K562 (cell line): ENCODE measurements around the gene MRRF. TPM values are rescaled to one million over a fixed set of nuclear protein-coding genes. Genes with fewer than 3 reads are reported as not detected.

Source experiments
- DNMT1 ChIP-seq: fragments of 450-650 bp; IDR thresholded peaks from 2 replicates; pipeline ENCODE4 v1.6.1; 2016; ENCODE audit warnings: antibody characterized with exemption, mild to moderate bottlenecking
- GABPB2 ChIP-seq: fragments of 250-450 bp; sonication (Bioruptor Pico); conservative IDR thresholded peaks from 2 replicates; pipeline ENCODE4 v1.5.1; 2021; ENCODE audit warnings: mild to moderate bottlenecking
- MEF2D ChIP-seq: conservative IDR thresholded peaks from 2 replicates; pipeline ENCODE4 v1.6.1; 2016; ENCODE audit warnings: low read depth, missing genetic modification characterization, missing compliant biosample characterization
- RCOR1 ChIP-seq, 2 experiments: IDR thresholded peaks; 2 replicates each; pipeline ENCODE4 v1.6.1; 2012; ENCODE audit warnings: low read depth in 2 of 2, low read length in 2 of 2, borderline replicate concordance in 1 of 2, improper control_type of control experiment in 1 of 2
- SAFB ChIP-seq: fragments of 200-400 bp; formaldehyde crosslinking; IDR thresholded peaks from 2 replicates; pipeline ENCODE4 v1.6.1; 2017; ENCODE audit warnings: low read depth, low read length, borderline replicate concordance
- STAT5B ChIP-seq: fragments of 250-450 bp; sonication (Bioruptor Pico); IDR thresholded peaks from 2 replicates; pipeline ENCODE4 v1.8.0; 2021; ENCODE audit warnings: mild to moderate bottlenecking, inconsistent platforms
- TAL1 ChIP-seq: fragments of 450-650 bp; IDR thresholded peaks from 2 replicates; pipeline ENCODE4 v1.6.1; 2016; ENCODE audit warnings: mild to moderate bottlenecking
- TRIM25 ChIP-seq: fragments of 450-650 bp; IDR thresholded peaks from 2 replicates; pipeline ENCODE4 v1.7.0; 2016; ENCODE audit warnings: borderline replicate concordance
- ZNF146 ChIP-seq: IDR thresholded peaks from one replicate; pipeline ENCODE4 v1.6.1; 2018; ENCODE audit warnings: missing compliant biosample characterization; ENCODE audit not compliant: unreplicated experiment
- polyA plus RNA-seq, 8 experiments: library from polyadenylated mRNA; depleted of rRNA in 4 of 8; stranded (reverse) in 5 of 8; unstranded in 3 of 8; fragments of >200 nt; fragmentation: Nextera tagmentation in 2 of 8; fragmentation: Illumina TruSeq in 1 of 8; extraction: Ambion mirVana in 2 of 8; extraction: Trizol in 1 of 8; gene quantifications; 2 replicates each; pipeline versions ENCODE4 v1.2.1 to v1.2.3, GENCODE V29; 2011 to 2014; ENCODE audit warnings: inconsistent platforms in 1 of 8, missing spikeins in 1 of 8
- total RNA-seq, 7 experiments: library from RNA; depleted of rRNA in 6 of 7; stranded (reverse); fragments of >200 nt in 6 of 7; fragmentation: Illumina TruSeq in 2 of 7; extraction: Trizol in 2 of 7; gene quantifications; 2 replicates each; pipeline versions ENCODE4 v1.2.1 to v1.2.3, GENCODE V29; 2011 to 2021; ENCODE audit warnings: low replicate concordance in 1 of 7
- TF ChIP-seq, protein P1 (sequence below), 3 experiments: fragments of 200-800 bp in 1 of 3; sonication (Bioruptor generic) in 1 of 3; sonication (generic) in 1 of 3; formaldehyde crosslinking in 1 of 3; IDR thresholded peaks; 2 replicates each; pipeline versions ENCODE4 v1.6.1 to v1.8.0; 2016 to 2022; ENCODE audit warnings: mild to moderate bottlenecking in 2 of 3, missing compliant biosample characterization in 2 of 3, missing genetic modification characterization in 2 of 3, missing genetic modification reagents in 1 of 3
- TF ChIP-seq, protein P2 (sequence below): sonication (generic); formaldehyde crosslinking; IDR thresholded peaks from 2 replicates; pipeline ENCODE4 v1.8.1; 2023; ENCODE audit warnings: mild to moderate bottlenecking, missing genetic modification reagents

Gene MRRF
- total and polyA plus RNA-seq, 9 of the 15 experiments (the other 6 are each of a cell fraction or from before 2014, with no cell fraction given), result 55.0 to 105 (median 81.2) TPM

DNA sequence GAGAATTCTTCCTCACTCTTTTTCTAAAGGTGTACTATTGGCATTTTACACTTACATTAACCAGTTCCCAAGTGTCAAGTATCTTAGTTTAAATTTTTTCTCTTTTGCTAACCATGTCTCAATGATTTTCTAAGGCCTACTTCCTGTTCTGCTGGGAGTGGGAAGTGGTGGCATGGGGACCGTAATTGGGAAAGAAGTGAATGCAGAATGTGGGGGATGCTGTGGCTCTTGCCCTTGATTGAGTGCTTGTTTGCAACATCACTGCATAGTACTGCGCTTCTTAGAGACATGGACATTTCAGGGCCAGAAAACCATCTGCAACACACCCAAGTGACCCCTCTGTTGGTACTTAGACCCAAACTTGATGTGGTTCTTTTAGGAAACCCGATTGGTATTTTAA, 32.8 kb downstream of the MRRF start (continued):
- TF ChIP-seq, protein P1, sequence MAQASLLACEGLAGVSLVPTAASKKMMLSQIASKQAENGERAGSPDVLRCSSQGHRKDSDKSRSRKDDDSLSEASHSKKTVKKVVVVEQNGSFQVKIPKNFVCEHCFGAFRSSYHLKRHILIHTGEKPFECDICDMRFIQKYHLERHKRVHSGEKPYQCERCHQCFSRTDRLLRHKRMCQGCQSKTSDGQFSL (CRISPR knock-in tag; IDR thresholded peaks at IDR 0.05), result no peak
- TF ChIP-seq, protein P1 (tag; IDR thresholded peaks at IDR 0.05), result no peak
- no peak for TF ChIP-seq TAL1
- TF ChIP-seq DNMT1, result no peak
- no peak for TF ChIP-seq TRIM25
- TF ChIP-seq ZNF146 (CRISPR knock-in tag), result no peak
- TF ChIP-seq GABPB2 (CRISPR knock-in tag), result no peak
- TF ChIP-seq, protein P2, sequence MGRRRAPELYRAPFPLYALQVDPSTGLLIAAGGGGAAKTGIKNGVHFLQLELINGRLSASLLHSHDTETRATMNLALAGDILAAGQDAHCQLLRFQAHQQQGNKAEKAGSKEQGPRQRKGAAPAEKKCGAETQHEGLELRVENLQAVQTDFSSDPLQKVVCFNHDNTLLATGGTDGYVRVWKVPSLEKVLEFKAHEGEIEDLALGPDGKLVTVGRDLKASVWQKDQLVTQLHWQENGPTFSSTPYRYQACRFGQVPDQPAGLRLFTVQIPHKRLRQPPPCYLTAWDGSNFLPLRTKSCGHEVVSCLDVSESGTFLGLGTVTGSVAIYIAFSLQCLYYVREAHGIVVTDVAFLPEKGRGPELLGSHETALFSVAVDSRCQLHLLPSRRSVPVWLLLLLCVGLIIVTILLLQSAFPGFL (CRISPR knock-in tag), result no peak
- TF ChIP-seq RCOR1 (IDR thresholded peaks at IDR 0.05; ENCODE audit: borderline replicate concordance in 1 of 2, low read depth in 2 of 2, low read length in 2 of 2), result no peak
- TF ChIP-seq MEF2D (tag), result no peak
- no peak for TF ChIP-seq STAT5B (CRISPR knock-in tag)
- no peak for TF ChIP-seq SAFB
